Liver (tissue), 9 donors: ENCODE data around the gene PRKN. TPM values are rescaled to one million over a fixed set of nuclear protein-coding genes. Genes with fewer than 3 reads are reported as not detected.

Source experiments
- DNase-seq: peaks from one replicate; pipeline ENCODE4 v3.0.0-alpha.2; 2017; ENCODE audit warnings: low spot score
- H3K27ac ChIP-seq, 2 donors: one replicate each; pipeline ENCODE4 v1.7.0; 2013; ENCODE audit warnings: inconsistent platforms in 2 of 2, low read length in 2 of 2, control low read depth in 1 of 2, low read depth in 1 of 2, mild to moderate bottlenecking in 1 of 2
- H3K27me3 ChIP-seq, 4 donors: one replicate each; pipeline versions ENCODE4 v1.6.1 to v1.7.0; 2013; ENCODE audit warnings: low read length in 3 of 4, inconsistent platforms in 1 of 4, mild to moderate bottlenecking in 1 of 4, moderate library complexity in 1 of 4; ENCODE audit not compliant: control insufficient read depth in 4 of 4, insufficient read depth in 4 of 4
- H3K36me3 ChIP-seq, 4 donors: one replicate each; pipeline versions ENCODE4 v1.6.1 to v1.7.0; 2013; ENCODE audit warnings: low read length in 3 of 4, mild to moderate bottlenecking in 3 of 4, low read depth in 1 of 4, moderate library complexity in 1 of 4; ENCODE audit not compliant: control insufficient read depth in 4 of 4, insufficient read depth in 3 of 4
- H3K4me1 ChIP-seq, 4 donors: one replicate each; pipeline versions ENCODE4 v1.6.1 to v1.7.0; 2013; ENCODE audit warnings: low read length in 3 of 4, mild to moderate bottlenecking in 3 of 4, moderate library complexity in 1 of 4; ENCODE audit not compliant: control insufficient read depth in 4 of 4, insufficient read depth in 4 of 4
- H3K4me3 ChIP-seq, 3 donors: one replicate each; pipeline versions ENCODE4 v1.6.1 to v1.7.0; 2013; ENCODE audit warnings: low read length in 3 of 3, control low read depth in 1 of 3, low read depth in 1 of 3, mild to moderate bottlenecking in 1 of 3
- H3K9ac ChIP-seq, 2 donors: one replicate each; pipeline ENCODE4 v1.7.0; 2013; ENCODE audit warnings: low read length in 2 of 2, mild to moderate bottlenecking in 2 of 2, moderate library complexity in 2 of 2, control low read depth in 1 of 2, low read depth in 1 of 2
- H3K9me3 ChIP-seq, 4 donors: one replicate each; pipeline versions ENCODE4 v1.6.1 to v1.7.0; 2013; ENCODE audit warnings: low read length in 3 of 4; ENCODE audit not compliant: control insufficient read depth in 4 of 4
- ATF3 ChIP-seq: IDR thresholded peaks from 2 replicates; pipeline ENCODE4 v1.6.1; 2016; ENCODE audit warnings: antibody characterized with exemption
- CTCF ChIP-seq: fragments of 150-350 bp; IDR thresholded peaks from 2 replicates; pipeline ENCODE4 v1.5.1; 2017; ENCODE audit warnings: improper control_type of control experiment, low read depth, low read length; ENCODE audit not compliant: missing input control
- EGR1 ChIP-seq, 2 donors: IDR thresholded peaks; 2 replicates each; pipeline ENCODE4 v1.6.1; 2016 to 2018; ENCODE audit warnings: antibody characterized with exemption in 2 of 2, low read depth in 2 of 2
- FOXA1 ChIP-seq: IDR thresholded peaks from 2 replicates; pipeline ENCODE4 v1.6.1; 2016; ENCODE audit warnings: antibody characterized with exemption
- GABPA ChIP-seq, 2 donors: IDR thresholded peaks in 1 of 2; conservative IDR thresholded peaks in 1 of 2; 2 replicates each; pipeline ENCODE4 v1.6.1; 2016; ENCODE audit warnings: antibody characterized with exemption in 2 of 2, mild to moderate bottlenecking in 1 of 2, moderate library complexity in 1 of 2
- HNF4A ChIP-seq, 2 donors: conservative IDR thresholded peaks; 2 replicates each; pipeline ENCODE4 v1.6.1; 2016; ENCODE audit warnings: antibody characterized with exemption in 2 of 2, mild to moderate bottlenecking in 2 of 2
- HNF4G ChIP-seq: IDR thresholded peaks from 2 replicates; pipeline ENCODE4 v1.6.1; 2016; ENCODE audit warnings: antibody characterized with exemption
- JUND ChIP-seq, 2 donors: IDR thresholded peaks; 2 replicates each; pipeline ENCODE4 v1.6.1; 2016; ENCODE audit warnings: antibody characterized with exemption in 2 of 2
- MAX ChIP-seq: IDR thresholded peaks from 2 replicates; pipeline ENCODE4 v1.6.1; 2016; ENCODE audit warnings: antibody characterized with exemption
- NR2F2 ChIP-seq: IDR thresholded peaks from 2 replicates; pipeline ENCODE4 v1.6.1; 2016; ENCODE audit warnings: antibody characterized with exemption
- REST ChIP-seq: IDR thresholded peaks from 2 replicates; pipeline ENCODE4 v1.6.1; 2016; ENCODE audit warnings: antibody characterized with exemption, mild to moderate bottlenecking
- RXRA ChIP-seq, 2 donors: IDR thresholded peaks; 2 replicates each; pipeline ENCODE4 v1.6.1; 2017 to 2018; ENCODE audit warnings: antibody characterized with exemption in 2 of 2, mild to moderate bottlenecking in 1 of 2
- SP1 ChIP-seq: IDR thresholded peaks from 2 replicates; pipeline ENCODE4 v1.6.1; 2018; ENCODE audit warnings: antibody characterized with exemption, mild to moderate bottlenecking
- TAF1 ChIP-seq: conservative IDR thresholded peaks from 2 replicates; pipeline ENCODE4 v1.6.1; 2016; ENCODE audit warnings: antibody characterized with exemption, mild to moderate bottlenecking
- YY1 ChIP-seq: IDR thresholded peaks from 2 replicates; pipeline ENCODE4 v1.6.1; 2016; ENCODE audit warnings: antibody characterized with exemption, mild to moderate bottlenecking
- WGBS: extraction: QIAGEN DNeasy Blood & Tissue Kit; methylation state at CpG from one replicate; pipeline ENCODE4 v1.1.7; 2013; 5-methylcytosine and 5-hydroxymethylcytosine counted together
- polyA plus RNA-seq, 2 donors: library from polyadenylated mRNA; stranded (reverse) in 1 of 2; unstranded in 1 of 2; fragments of 200-250 nt in 1 of 2; fragments of >200 nt in 1 of 2; fragmentation: Nextera tagmentation in 1 of 2; extraction: Ambion mirVana in 1 of 2; gene quantifications; one replicate each; pipeline versions ENCODE4 v1.2.1 to v1.2.3, GENCODE V29; 2013 to 2015
- total RNA-seq, 2 donors: library from RNA; depleted of rRNA; stranded (reverse); fragments of >200 nt; gene quantifications; one replicate each; pipeline ENCODE4 v1.2.3, GENCODE V29; 2014
- TF ChIP-seq, protein P1 (sequence below): IDR thresholded peaks from 2 replicates; pipeline ENCODE4 v1.6.1; 2016; ENCODE audit warnings: antibody characterized with exemption
- donor health status: healthy.
- donor health status: healthy.
- donor health status: healthy.
- donor health status: healthy.
- donor health status: healthy.

Gene PRKN
- total and polyA plus RNA-seq, 4 donors: 0.47 to 4.1 (median 3.2) TPM

GRCh38 chr6:161406646-161407045 is 1320.9 kb downstream of the PRKN start (continued):
- TF ChIP-seq TAF1: no peak

- no peak overlapping the region for H3K9ac ChIP-seq
- no peak overlapping the region for H3K4me3 ChIP-seq
- TF ChIP-seq CTCF (no peak), RXRA (IDR thresholded peaks at IDR 0.05) (no peak), SP1 (no peak), EGR1 (IDR thresholded peaks at IDR 0.05; ENCODE audit: low read depth in 2 of 2) (no peak), HNF4G (no peak), ATF3 (no peak), HNF4A (conservative IDR thresholded peaks at IDR 0.05) (no peak)
- TF ChIP-seq, protein P1, sequence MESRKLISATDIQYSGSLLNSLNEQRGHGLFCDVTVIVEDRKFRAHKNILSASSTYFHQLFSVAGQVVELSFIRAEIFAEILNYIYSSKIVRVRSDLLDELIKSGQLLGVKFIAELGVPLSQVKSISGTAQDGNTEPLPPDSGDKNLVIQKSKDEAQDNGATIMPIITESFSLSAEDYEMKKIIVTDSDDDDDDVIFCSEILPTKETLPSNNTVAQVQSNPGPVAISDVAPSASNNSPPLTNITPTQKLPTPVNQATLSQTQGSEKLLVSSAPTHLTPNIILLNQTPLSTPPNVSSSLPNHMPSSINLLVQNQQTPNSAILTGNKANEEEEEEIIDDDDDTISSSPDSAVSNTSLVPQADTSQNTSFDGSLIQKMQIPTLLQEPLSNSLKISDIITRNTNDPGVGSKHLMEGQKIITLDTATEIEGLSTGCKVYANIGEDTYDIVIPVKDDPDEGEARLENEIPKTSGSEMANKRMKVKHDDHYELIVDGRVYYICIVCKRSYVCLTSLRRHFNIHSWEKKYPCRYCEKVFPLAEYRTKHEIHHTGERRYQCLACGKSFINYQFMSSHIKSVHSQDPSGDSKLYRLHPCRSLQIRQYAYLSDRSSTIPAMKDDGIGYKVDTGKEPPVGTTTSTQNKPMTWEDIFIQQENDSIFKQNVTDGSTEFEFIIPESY: no peak
- H3K27me3 ChIP-seq: no peaks in the 10 kb centered on the region
- peaks cover 2 to 8% (median 4%) of the 10 kb centered on the region in 4 donors for H3K9me3 ChIP-seq
- no peak for DNase-seq
- no peak overlapping the region for H3K27ac ChIP-seq
- H3K36me3 ChIP-seq: no peaks in the 10 kb centered on the region
- 91% methylated on average over 4 of the region's 4 CpGs for WGBS
- no peaks in the 10 kb centered on the region for H3K4me1 ChIP-seq
These were observed 1322.1 kb downstream of the PRKN start for GRCh38 chr6:161405418-161405817.

GRCh38 chr6:161403717-161404116 is 1323.8 kb downstream of the PRKN start:
- Histone ChIP-seq H3K9me3 (peaks cover 2 to 8% (median 4%) of the 10 kb centered on the region in 4 donors), H3K27me3 (no peaks in the 10 kb centered on the region), H3K4me1 (no peaks in the 10 kb centered on the region), H3K4me3 (no peak overlapping the region), H3K36me3 (no peaks in the 10 kb centered on the region), H3K9ac (no peak overlapping the region), H3K27ac (no peak overlapping the region)
- 88% methylated on average over 1 of the region's 1 CpG for WGBS
- TF ChIP-seq SP1 (no peak), MAX (no peak), EGR1 (IDR thresholded peaks at IDR 0.05; ENCODE audit: low read depth in 2 of 2) (no peak), HNF4G (no peak), JUND (IDR thresholded peaks at IDR 0.05) (no peak), FOXA1 (no peak), REST (no peak), RXRA (IDR thresholded peaks at IDR 0.05) (no peak), YY1 (no peak), GABPA (IDR thresholded peaks at IDR 0.05 in 1 of 2, conservative IDR thresholded peaks at IDR 0.05 in 1 of 2) (no peak), CTCF (no peak), HNF4A (conservative IDR thresholded peaks at IDR 0.05) (no peak), ATF3 (no peak), NR2F2 (no peak)
- no peak for DNase-seq
